ENCODE results near the gene SEC24D.
A peak's percentile ranks its signal among the peaks of the same experiment; 100 is the strongest.

SEC24D gene

GRCh38 chr4:118684873-118685811, 150.8 kb downstream of the SEC24D start, which contains the start of gene METTL14:
METTL14 (plus strand) TSS chr4:118685392; CDS start chr4:118685535, 143 bp downstream.
- peak; percentile 77 to 82 for DNase-seq

- no peak for DNase-seq
Observed at GRCh38 chr4:118683513-118683912, 152.4 kb downstream of the SEC24D start.

GRCh38 chr4:118682928-118683327, 153.0 kb downstream of the SEC24D start:
- DNase-seq, result no peak

GRCh38 chr4:118680808-118681207, 155.1 kb downstream of the SEC24D start:
- DNase-seq, result no peak

- DNase-seq, result no peak
Observed at GRCh38 chr4:118676128-118676527, 159.8 kb downstream of the SEC24D start.
